ENCODE data around the gene OR2T8. TPM values are rescaled to one million over a fixed set of nuclear protein-coding genes. Genes with fewer than 3 reads are reported as not detected.
"Not testable (repeated sequence)": the region's sequence is repeated elsewhere in the genome, so short reads cannot be mapped to it uniquely, and the experiment has no call there.

OR2T8 gene
- total and polyA plus RNA-seq, 2 donors from 2014 or later = not detected

- intact Hi-C loops (cut with DNase I); H3K27ac ChIP-seq (ENCODE audit: low read depth in 2 of 2, low read length in 2 of 2); H3K4me1 ChIP-seq (ENCODE audit: control insufficient read depth in 2 of 3, insufficient read depth in 2 of 3, low read depth in 1 of 3, low read length in 3 of 3); H3K4me3 ChIP-seq (ENCODE audit: low read length in 3 of 3); FAIRE-seq; H3K36me3 ChIP-seq (ENCODE audit: control insufficient read depth in 2 of 3, insufficient read depth in 3 of 3, low read length in 3 of 3); H3K9ac ChIP-seq (ENCODE audit: low read length in 3 of 3); H3K9me3 ChIP-seq (ENCODE audit: control insufficient read depth in 2 of 3, insufficient read depth in 1 of 3, low read length in 3 of 3); H3K27me3 ChIP-seq (ENCODE audit: control insufficient read depth, insufficient read depth, low read length): not testable (repeated sequence)
- peak; percentile 49 for TF ChIP-seq CTCF (IDR thresholded peaks at IDR 0.05; ENCODE audit: borderline replicate concordance, extremely low read depth, insufficient read depth)
- DNase-seq = peak; percentile 78 to 89 (median 79)
Measured at GRCh38 chr1:247936965-247937734, 17.1 kb downstream of the OR2T8 start.

- no peak for DNase-seq
- no peaks in the 10 kb centered on the region for H3K4me1 ChIP-seq (ENCODE audit: control insufficient read depth in 2 of 3, insufficient read depth in 2 of 3, low read depth in 1 of 3, low read length in 3 of 3)
- intact Hi-C loops (cut with DNase I) = no loop called here
- no peak overlapping the region for H3K27ac ChIP-seq (ENCODE audit: low read depth in 2 of 2, low read length in 2 of 2)
- FAIRE-seq = no peak
- no peaks in the 10 kb centered on the region for H3K9me3 ChIP-seq (ENCODE audit: control insufficient read depth in 2 of 3, insufficient read depth in 1 of 3, low read length in 3 of 3)
- H3K36me3 ChIP-seq (ENCODE audit: control insufficient read depth in 2 of 3, insufficient read depth in 3 of 3, low read length in 3 of 3) = no peaks in the 10 kb centered on the region
- TF ChIP-seq CTCF (IDR thresholded peaks at IDR 0.05; ENCODE audit: borderline replicate concordance, extremely low read depth, insufficient read depth) = no peak
- no peaks in the 10 kb centered on the region for H3K27me3 ChIP-seq (ENCODE audit: control insufficient read depth, insufficient read depth, low read length)
- no peak overlapping the region for H3K4me3 ChIP-seq (ENCODE audit: low read length in 3 of 3)
- H3K9ac ChIP-seq (ENCODE audit: low read length in 3 of 3) = no peak overlapping the region
Measured at GRCh38 chr1:247942624-247943023, 22.6 kb downstream of the OR2T8 start.

- FAIRE-seq (no peak), DNase-seq (no peak)
- no peak for TF ChIP-seq CTCF (IDR thresholded peaks at IDR 0.05; ENCODE audit: borderline replicate concordance, extremely low read depth, insufficient read depth)
- Histone ChIP-seq H3K4me1 (ENCODE audit: control insufficient read depth in 2 of 3, insufficient read depth in 2 of 3, low read depth in 1 of 3, low read length in 3 of 3) (no peaks in the 10 kb centered on the region), H3K9me3 (ENCODE audit: control insufficient read depth in 2 of 3, insufficient read depth in 1 of 3, low read length in 3 of 3) (no peaks in the 10 kb centered on the region), H3K9ac (ENCODE audit: low read length in 3 of 3) (no peak within 1 kb of the TSS), H3K27ac (ENCODE audit: low read depth in 2 of 2, low read length in 2 of 2) (no peak within 1 kb of the TSS), H3K27me3 (ENCODE audit: control insufficient read depth, insufficient read depth, low read length) (no peaks in the 10 kb centered on the region), H3K36me3 (ENCODE audit: control insufficient read depth in 2 of 3, insufficient read depth in 3 of 3, low read length in 3 of 3) (no peaks in the 10 kb centered on the region), H3K4me3 (ENCODE audit: low read length in 3 of 3) (no peak within 1 kb of the TSS)
- intact Hi-C loops (cut with DNase I) = no loop called here
Measured at GRCh38 chr1:247948558-247948957, 28.5 kb downstream of the OR2T8 start, which contains the start of gene OR2L8. Gene OR2L8, plus strand, starts transcription at chr1:247948858. Its CDS starts 0 bp downstream, at chr1:247948858.
